Measurements from ENCODE around the gene NKX2-3.

Gene NKX2-3

DNA sequence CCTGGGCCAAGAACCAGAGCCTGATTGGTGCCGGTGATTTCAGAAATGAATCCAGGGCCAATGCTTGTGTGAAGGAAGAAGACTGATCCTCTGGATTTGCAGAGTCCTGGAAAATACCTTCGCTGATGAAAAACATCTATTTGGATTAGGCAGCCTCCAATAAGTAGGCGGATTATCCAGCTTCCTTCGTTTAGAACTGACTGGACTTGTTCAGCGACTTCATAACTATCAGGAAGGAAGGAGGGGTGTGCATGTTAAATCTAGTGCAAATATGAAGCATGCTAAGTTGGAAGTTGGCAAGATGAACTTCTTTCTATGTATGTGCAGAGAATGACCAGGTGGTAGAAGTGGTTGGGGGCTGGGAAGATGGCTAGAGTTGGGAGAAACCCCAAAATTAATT is 41.0 kb downstream of the NKX2-3 start:
- no peak for DNase-seq

GRCh38 chr10:99579971-99580370 is 47.2 kb downstream of the NKX2-3 start:
- DNase-seq = no peak

- DNase-seq = no peak
Observed at GRCh38 chr10:99582255-99582770, 49.6 kb downstream of the NKX2-3 start.

GRCh38 chr10:99583687-99584086 is 50.9 kb downstream of the NKX2-3 start:
- no peak for DNase-seq

Measured in hypothalamus (tissue), 51 donors.